ENCODE results near the gene TBC1D1.
A peak's percentile ranks its signal among the peaks of the same experiment; 100 is the strongest.

The TBC1D1 gene

GRCh38 chr4:37882665-37883296 is 8.1 kb upstream of the TBC1D1 start:
- peak; percentile 15 for TF ChIP-seq CTCF (IDR thresholded peaks at IDR 0.05; ENCODE audit: insufficient read depth, low read length, poor library complexity, severe bottlenecking)
- no peaks in the 10 kb centered on the region for H3K36me3 ChIP-seq (ENCODE audit: control insufficient read depth, insufficient read depth, low read length)
- no peak overlapping the region for H3K4me3 ChIP-seq (replicated peaks; ENCODE audit: low read depth, low read length)
- no peaks in the 10 kb centered on the region for H3K27me3 ChIP-seq (replicated peaks; ENCODE audit: control insufficient read depth, insufficient read depth, low read length)
- no peak for DNase-seq (ENCODE audit: extremely low read depth, insufficient read length)

- TF ChIP-seq CTCF (IDR thresholded peaks at IDR 0.05; ENCODE audit: insufficient read depth, low read length, poor library complexity, severe bottlenecking), result no peak
- H3K4me3 ChIP-seq (replicated peaks; ENCODE audit: low read depth, low read length), result no peak overlapping the region
- H3K27me3 ChIP-seq (replicated peaks; ENCODE audit: control insufficient read depth, insufficient read depth, low read length), result no peaks in the 10 kb centered on the region
- DNase-seq (ENCODE audit: extremely low read depth, insufficient read length), result no peak
- no peaks in the 10 kb centered on the region for H3K36me3 ChIP-seq (ENCODE audit: control insufficient read depth, insufficient read depth, low read length)
These were observed 5.9 kb upstream of the TBC1D1 start for GRCh38 chr4:37884855-37885487.

- no peak for DNase-seq (ENCODE audit: extremely low read depth, insufficient read length)
- H3K4me3 ChIP-seq (replicated peaks; ENCODE audit: low read depth, low read length), result no peak overlapping the region
- no peaks in the 10 kb centered on the region for H3K36me3 ChIP-seq (ENCODE audit: control insufficient read depth, insufficient read depth, low read length)
- TF ChIP-seq CTCF (IDR thresholded peaks at IDR 0.05; ENCODE audit: insufficient read depth, low read length, poor library complexity, severe bottlenecking), result no peak
- no peaks in the 10 kb centered on the region for H3K27me3 ChIP-seq (replicated peaks; ENCODE audit: control insufficient read depth, insufficient read depth, low read length)
These were observed 5.4 kb upstream of the TBC1D1 start for GRCh38 chr4:37885496-37885895.

- peak; percentile 15 for TF ChIP-seq CTCF (IDR thresholded peaks at IDR 0.05; ENCODE audit: insufficient read depth, low read length, poor library complexity, severe bottlenecking)
- peak overlapping the region; percentile 71 for H3K4me3 ChIP-seq (replicated peaks; ENCODE audit: low read depth, low read length)
- DNase-seq (ENCODE audit: extremely low read depth, insufficient read length), result peak; percentile 10
- no peaks in the 10 kb centered on the region for H3K36me3 ChIP-seq (ENCODE audit: control insufficient read depth, insufficient read depth, low read length)
- no peaks in the 10 kb centered on the region for H3K27me3 ChIP-seq (replicated peaks; ENCODE audit: control insufficient read depth, insufficient read depth, low read length)
These were observed 759 bp upstream of the TBC1D1 start for GRCh38 chr4:37889849-37890800.

GRCh38 chr4:37891260-37892159 is 626 bp downstream of the TBC1D1 start:
- Histone ChIP-seq H3K4me3 (replicated peaks; ENCODE audit: low read depth, low read length) (peak overlapping the region; percentile 71), H3K36me3 (ENCODE audit: control insufficient read depth, insufficient read depth, low read length) (no peaks in the 10 kb centered on the region), H3K27me3 (replicated peaks; ENCODE audit: control insufficient read depth, insufficient read depth, low read length) (no peaks in the 10 kb centered on the region)
- peak; percentile 88 for DNase-seq (ENCODE audit: extremely low read depth, insufficient read length)
- no peak for TF ChIP-seq CTCF (IDR thresholded peaks at IDR 0.05; ENCODE audit: insufficient read depth, low read length, poor library complexity, severe bottlenecking)
